DND-41 (cell line): Measurements from ENCODE around the gene ATP1A1.

ENCODE experiments used
- ATAC-seq: fragments of 200-7000 bp; cut with Tn5 transposase; 3 replicates; pipeline ENCODE4 v1.9.1; 2021; ENCODE audit warnings: low read depth; ENCODE audit not compliant: insufficient read depth
- DNase-seq: peaks from one replicate; pipeline ENCODE4 v3.0.0-alpha.2; 2020
- H2AFZ ChIP-seq: 2 replicates; pipeline ENCODE4 v1.6.0; 2012; ENCODE audit warnings: low read depth, low read length
- H3K27ac ChIP-seq: 2 replicates; pipeline ENCODE4 v1.5.1; 2012; ENCODE audit warnings: low read length, inconsistent platforms
- H3K27me3 ChIP-seq: fragments of 200-600 bp; sonication (generic); 2 replicates; pipeline ENCODE4 v1.6.0; 2012; ENCODE audit warnings: low read length, mild to moderate bottlenecking, inconsistent platforms; ENCODE audit not compliant: insufficient read depth, poor library complexity
- H3K36me3 ChIP-seq: 2 replicates; pipeline ENCODE4 v1.5.1; 2012; ENCODE audit warnings: low read length, inconsistent platforms; ENCODE audit not compliant: insufficient read depth
- H3K4me1 ChIP-seq: 2 replicates; pipeline ENCODE4 v1.5.1; 2012; ENCODE audit warnings: mild to moderate bottlenecking, low read length; ENCODE audit not compliant: insufficient read depth
- H3K4me2 ChIP-seq: 2 replicates; pipeline ENCODE4 v1.6.0; 2012; ENCODE audit warnings: mild to moderate bottlenecking, moderate library complexity, low read length, inconsistent platforms; ENCODE audit not compliant: insufficient read depth
- H3K4me3 ChIP-seq, 2 experiments: fragments of 200-600 bp in 1 of 2; shearing (Covaris generic) in 1 of 2; 2 replicates each; pipeline ENCODE4 v1.5.1; 2012 to 2016; ENCODE audit warnings: inconsistent platforms in 2 of 2, low read length in 2 of 2, mild to moderate bottlenecking in 2 of 2, low read depth in 1 of 2, moderate library complexity in 1 of 2
- H3K79me2 ChIP-seq: 2 replicates; pipeline ENCODE4 v1.6.0; 2012; ENCODE audit warnings: low read length, inconsistent platforms; ENCODE audit not compliant: insufficient read depth
- H3K9ac ChIP-seq: 2 replicates; pipeline ENCODE4 v1.6.0; 2012; ENCODE audit warnings: low read depth, mild to moderate bottlenecking, inconsistent platforms, low read length, moderate library complexity
- H3K9me3 ChIP-seq: 2 replicates; pipeline ENCODE4 v1.5.1; 2012; ENCODE audit warnings: low read length, moderate library complexity, mild to moderate bottlenecking, inconsistent platforms; ENCODE audit not compliant: insufficient read depth, severe bottlenecking
- H4K20me1 ChIP-seq: 2 replicates; pipeline ENCODE4 v1.6.0; 2012; ENCODE audit warnings: low read length; ENCODE audit not compliant: insufficient read depth
- CTCF ChIP-seq: IDR thresholded peaks from 2 replicates; pipeline ENCODE4 v1.5.1; 2012; ENCODE audit warnings: borderline replicate concordance, low read length, moderate library complexity, mild to moderate bottlenecking; ENCODE audit not compliant: poor library complexity, severe bottlenecking; ENCODE audit errors: extremely low read depth
- EZH2 ChIP-seq: IDR thresholded peaks from 3 replicates; pipeline ENCODE4 v1.6.1; 2012; ENCODE audit warnings: borderline replicate concordance, low read depth, mild to moderate bottlenecking, moderate library complexity, low read length, inconsistent platforms; ENCODE audit not compliant: severe bottlenecking

ATP1A1 gene

GRCh38 chr1:116453481-116453880 lies 80.4 kb downstream of the ATP1A1 start:
- no peak overlapping the region for H3K27ac ChIP-seq
- H3K4me1 ChIP-seq, result no peaks in the 10 kb centered on the region
- H3K27me3 ChIP-seq, result peaks cover 3% of the 10 kb centered on the region
- H3K36me3 ChIP-seq, result no peaks in the 10 kb centered on the region
- H3K79me2 ChIP-seq, result no peaks in the 10 kb centered on the region
- H3K4me3 ChIP-seq, result no peak overlapping the region
- H2AFZ ChIP-seq, result no peak overlapping the region
- no peak for TF ChIP-seq CTCF
- no peak for TF ChIP-seq EZH2
- DNase-seq, result no peak
- no peak overlapping the region for H3K4me2 ChIP-seq
- no peak for ATAC-seq
- H3K9me3 ChIP-seq, result no peaks in the 10 kb centered on the region
- no peak overlapping the region for H3K9ac ChIP-seq
- H4K20me1 ChIP-seq, result no peaks in the 10 kb centered on the region

GRCh38 chr1:116453906-116454305 lies 80.9 kb downstream of the ATP1A1 start:
- no peak for ATAC-seq
- no peak overlapping the region for H3K4me3 ChIP-seq
- H3K4me2 ChIP-seq, result no peak overlapping the region
- H3K27me3 ChIP-seq, result peaks cover 3% of the 10 kb centered on the region
- H2AFZ ChIP-seq, result no peak overlapping the region
- H3K79me2 ChIP-seq, result no peaks in the 10 kb centered on the region
- no peak overlapping the region for H3K9ac ChIP-seq
- H3K4me1 ChIP-seq, result no peaks in the 10 kb centered on the region
- no peaks in the 10 kb centered on the region for H3K9me3 ChIP-seq
- H4K20me1 ChIP-seq, result no peaks in the 10 kb centered on the region
- no peak for TF ChIP-seq CTCF
- TF ChIP-seq EZH2, result no peak
- H3K36me3 ChIP-seq, result no peaks in the 10 kb centered on the region
- DNase-seq, result no peak
- H3K27ac ChIP-seq, result no peak overlapping the region
